Endothelial cell of hepatic sinusoid (primary cell): ENCODE data around the gene PTPRS.
"Not testable (repeated sequence)": the region's sequence is repeated elsewhere in the genome, so short reads cannot be mapped to it uniquely, and the experiment has no call there.

Experiments
- in situ Hi-C: cut with HindIII; loops from 2 replicates; pipeline ENCODE4 v1.10.0; 2017; ENCODE audit warnings: low sequenced_read_pairs

The PTPRS gene

GRCh38 chr19:5340637-5341447 is at the start of gene PTPRS:
PTPRS (minus strand) TSS chr19:5340812; CDS start chr19:5286140, 54,672 bp downstream.
- in situ Hi-C loops: no loop called here

- in situ Hi-C loops: no loop called here
Measured at GRCh38 chr19:5389353-5389752, 48.7 kb upstream of the PTPRS start.

GRCh38 chr19:5387472-5387871 is 46.9 kb upstream of the PTPRS start:
- in situ Hi-C loops: no loop called here

GRCh38 chr19:5386841-5387240 is 46.2 kb upstream of the PTPRS start:
- in situ Hi-C loops: no loop called here

- in situ Hi-C loops: not testable (repeated sequence)
Measured at GRCh38 chr19:5381197-5381596, 40.6 kb upstream of the PTPRS start.

- in situ Hi-C loops: no loop called here
Measured at GRCh38 chr19:5380215-5380919, 39.8 kb upstream of the PTPRS start.

- in situ Hi-C loops: loop anchor here (10.0 kb wide), 1 partner anchor 228 kb away; no protein-coding TSS in a partner anchor
Measured at GRCh38 chr19:5376928-5377327, 36.3 kb upstream of the PTPRS start.

GRCh38 chr19:5372572-5373200 is 32.1 kb upstream of the PTPRS start:
- in situ Hi-C loops: loop anchor here (10.0 kb wide), 1 partner anchor 232 kb away; no protein-coding TSS in a partner anchor

GRCh38 chr19:5369962-5370367 is 29.4 kb upstream of the PTPRS start:
- in situ Hi-C loops: loop anchor here (5.0 to 10.0 kb wide), 2 partner anchors 112 to 235 kb away; no protein-coding TSS in a partner anchor

GRCh38 chr19:5369304-5369703 is 28.7 kb upstream of the PTPRS start:
- in situ Hi-C loops: loop anchor here (5.0 kb wide), 1 partner anchor 113 kb away; no protein-coding TSS in a partner anchor

- in situ Hi-C loops: loop anchor here (5.0 kb wide), 1 partner anchor 115 kb away; no protein-coding TSS in a partner anchor
Measured at GRCh38 chr19:5367530-5368133, 27.0 kb upstream of the PTPRS start.

- in situ Hi-C loops: loop anchor here (5.0 kb wide), 1 partner anchor 116 kb away; no protein-coding TSS in a partner anchor
Measured at GRCh38 chr19:5365905-5366304, 25.3 kb upstream of the PTPRS start.

GRCh38 chr19:5364674-5365073 is 24.1 kb upstream of the PTPRS start:
- in situ Hi-C loops: loop anchor here (5.0 kb wide), 1 partner anchor 118 kb away; no protein-coding TSS in a partner anchor

GRCh38 chr19:5361839-5362238 is 21.2 kb upstream of the PTPRS start:
- in situ Hi-C loops: not testable (repeated sequence)

- in situ Hi-C loops: no loop called here
Measured at GRCh38 chr19:5361407-5361806, 20.8 kb upstream of the PTPRS start.

- in situ Hi-C loops: no loop called here
Measured at GRCh38 chr19:5360003-5360780, 19.6 kb upstream of the PTPRS start.

- in situ Hi-C loops: no loop called here
Measured at GRCh38 chr19:5358173-5358800, 17.7 kb upstream of the PTPRS start.

- in situ Hi-C loops: no loop called here
Measured at GRCh38 chr19:5357584-5357983, 17.0 kb upstream of the PTPRS start.

GRCh38 chr19:5356918-5357317 is 16.3 kb upstream of the PTPRS start:
- in situ Hi-C loops: no loop called here

- in situ Hi-C loops: no loop called here
Measured at GRCh38 chr19:5356428-5356827, 15.8 kb upstream of the PTPRS start.
